HepG2 (cell line): ENCODE results near the gene PTGDS. TPM values are rescaled to one million over a fixed set of nuclear protein-coding genes. Genes with fewer than 3 reads are reported as not detected.

Experiments
- DPF2 ChIP-seq: sonication (generic); formaldehyde crosslinking; IDR thresholded peaks from 2 replicates; pipeline ENCODE4 v1.4.0; 2020; ENCODE audit warnings: mild to moderate bottlenecking, low read depth, missing genetic modification reagents, borderline replicate concordance
- MIXL1 ChIP-seq: IDR thresholded peaks from 2 replicates; pipeline ENCODE4 v1.6.1; 2016
- POLR2G ChIP-seq: fragments of 200-400 bp; formaldehyde crosslinking; IDR thresholded peaks from 2 replicates; pipeline ENCODE4 v1.6.1; 2018; ENCODE audit warnings: mild to moderate bottlenecking, low read depth, low read length, moderate library complexity
- RAD21 ChIP-seq: fragments of 450-650 bp; formaldehyde crosslinking; IDR thresholded peaks from 2 replicates; pipeline ENCODE4 v1.5.0; 2020; ENCODE audit warnings: mild to moderate bottlenecking
- RCOR2 ChIP-seq: IDR thresholded peaks from 2 replicates; pipeline ENCODE4 v1.6.1; 2016; ENCODE audit warnings: missing biosample characterization, missing genetic modification reagents
- RXRB ChIP-seq: IDR thresholded peaks from 2 replicates; pipeline ENCODE4 v1.6.1; 2016; ENCODE audit warnings: borderline replicate concordance, missing genetic modification reagents, missing compliant biosample characterization
- SRF ChIP-seq: IDR thresholded peaks from 2 replicates; pipeline ENCODE4 v1.6.1; 2011; ENCODE audit warnings: mild to moderate bottlenecking, low read depth, low read length, moderate library complexity
- TEAD3 ChIP-seq: optimal IDR thresholded peaks from 2 replicates; pipeline ENCODE3; 2016; ENCODE audit warnings: borderline replicate concordance
- YY1 ChIP-seq: IDR thresholded peaks from 2 replicates; pipeline ENCODE4 v1.6.1; 2011; ENCODE audit warnings: low read length, low read depth, moderate library complexity, mild to moderate bottlenecking; ENCODE audit not compliant: insufficient read depth, insufficient replicate concordance
- ZC3H4 ChIP-seq: sonication (generic); formaldehyde crosslinking; IDR thresholded peaks from 2 replicates; pipeline ENCODE4 v1.4.0; 2020; ENCODE audit warnings: missing genetic modification reagents, borderline replicate concordance
- ZNF12 ChIP-seq: sonication (generic); formaldehyde crosslinking; IDR thresholded peaks from 2 replicates; pipeline ENCODE4 v1.5.0; 2020; ENCODE audit warnings: missing genetic modification reagents
- ZNF24 ChIP-seq: fragments of 450-650 bp; IDR thresholded peaks from 2 replicates; pipeline ENCODE4 v1.6.1; 2017; ENCODE audit warnings: antibody characterized with exemption, mild to moderate bottlenecking
- ZNF3 ChIP-seq: IDR thresholded peaks from 2 replicates; pipeline ENCODE4 v1.7.0; 2017; ENCODE audit warnings: inconsistent platforms
- ZNF709 ChIP-seq: sonication (generic); formaldehyde crosslinking; IDR thresholded peaks from 2 replicates; pipeline ENCODE4 v1.5.0; 2020; ENCODE audit warnings: mild to moderate bottlenecking, missing genetic modification reagents
- polyA plus RNA-seq, 8 experiments: library from polyadenylated mRNA; depleted of rRNA in 3 of 8; stranded (reverse) in 7 of 8; unstranded in 1 of 8; fragments of >200 nt; fragmentation: Illumina TruSeq in 4 of 8; extraction: Trizol in 4 of 8; gene quantifications; 2 replicates each; pipeline versions ENCODE4 v1.2.1 to v1.2.3, GENCODE V29; 2011 to 2016; ENCODE audit warnings: low read depth in 4 of 8, missing spikeins in 1 of 8, mixed read lengths in 1 of 8; ENCODE audit not compliant: insufficient read depth in 1 of 8
- total RNA-seq, 5 experiments: library from RNA; depleted of rRNA; stranded (reverse); fragments of >200 nt; fragmentation: Illumina TruSeq; extraction: Trizol; gene quantifications; 2 replicates each; pipeline ENCODE4 v1.2.3, GENCODE V29; 2016; ENCODE audit warnings: low read depth in 1 of 5
- TF ChIP-seq, protein P1 (sequence below): sonication (generic); formaldehyde crosslinking; IDR thresholded peaks from 2 replicates; pipeline ENCODE4 v1.8.1; 2023; ENCODE audit warnings: missing genetic modification reagents, inconsistent platforms, borderline replicate concordance
- TF ChIP-seq, protein P2 (sequence below): sonication (generic); formaldehyde crosslinking; IDR thresholded peaks from 2 replicates; pipeline ENCODE4 v1.4.0; 2020; ENCODE audit warnings: missing genetic modification reagents
- TF ChIP-seq, protein P3 (sequence below): sonication (generic); formaldehyde crosslinking; IDR thresholded peaks from 2 replicates; pipeline ENCODE4 v1.4.0; 2020; ENCODE audit warnings: missing genetic modification reagents
- TF ChIP-seq, protein P4 (sequence below): IDR thresholded peaks from 2 replicates; pipeline ENCODE4 v1.6.1; 2016; ENCODE audit warnings: missing compliant biosample characterization, missing genetic modification reagents, borderline replicate concordance
- TF ChIP-seq, protein P5 (sequence below): sonication (generic); formaldehyde crosslinking; IDR thresholded peaks from 2 replicates; pipeline ENCODE4 v1.5.0; 2020; ENCODE audit warnings: missing genetic modification reagents
- TF ChIP-seq, protein P6 (sequence below): sonication (generic); formaldehyde crosslinking; IDR thresholded peaks from 2 replicates; pipeline ENCODE4 v1.4.0; 2020; ENCODE audit warnings: missing genetic modification reagents
- TF ChIP-seq, protein P7 (sequence below): sonication (generic); formaldehyde crosslinking; IDR thresholded peaks from 2 replicates; pipeline ENCODE4 v1.4.0; 2020; ENCODE audit warnings: mild to moderate bottlenecking, missing genetic modification reagents

PTGDS gene
- total and polyA plus RNA-seq, 2 of the 13 experiments (the other 11 are each of a cell fraction or from before 2014, with no cell fraction given): 0.33 to 0.50 TPM

DNA sequence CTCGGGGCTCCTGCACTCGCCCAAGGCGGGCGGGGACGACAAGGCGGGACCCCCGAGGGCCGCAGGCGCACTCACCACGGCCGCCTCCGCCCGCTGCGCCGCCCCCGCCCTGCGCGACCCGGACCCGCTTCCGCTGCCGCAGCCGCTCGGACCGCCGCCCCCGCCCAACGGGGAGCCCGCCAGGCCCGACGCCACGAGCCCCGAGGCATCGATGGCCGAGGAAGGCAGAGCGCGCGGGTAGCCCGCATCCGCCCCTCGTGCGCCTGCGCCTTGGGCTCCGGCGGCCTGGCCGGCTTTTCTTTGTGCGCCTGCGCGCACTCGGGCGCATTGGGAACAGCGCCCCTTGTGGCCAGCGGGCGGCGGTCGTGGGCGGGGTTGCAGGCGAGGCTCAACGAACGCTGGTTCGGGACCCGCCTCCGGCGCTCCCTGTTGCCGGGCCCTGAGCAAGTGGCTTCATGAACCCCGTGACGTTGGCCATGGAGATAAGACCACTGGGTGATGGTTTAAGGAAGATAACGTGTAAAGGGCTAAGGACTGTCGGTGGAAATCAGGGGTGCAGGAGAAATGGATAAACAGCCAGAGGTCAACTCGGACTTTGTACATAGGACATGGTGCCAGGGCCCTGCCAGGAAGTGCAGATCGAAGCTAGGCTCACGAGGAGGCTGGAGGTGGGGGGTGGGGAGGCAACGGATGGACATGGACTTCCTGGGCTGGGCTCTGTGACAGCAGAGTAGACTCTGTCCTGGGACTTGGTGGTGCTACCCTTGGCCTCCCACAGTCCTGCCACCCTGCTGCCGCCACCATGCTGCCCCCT is 32.6 kb upstream of the PTGDS start, which contains the start of the genes C8G and FBXW5 (continued):
- TF ChIP-seq, protein P1, sequence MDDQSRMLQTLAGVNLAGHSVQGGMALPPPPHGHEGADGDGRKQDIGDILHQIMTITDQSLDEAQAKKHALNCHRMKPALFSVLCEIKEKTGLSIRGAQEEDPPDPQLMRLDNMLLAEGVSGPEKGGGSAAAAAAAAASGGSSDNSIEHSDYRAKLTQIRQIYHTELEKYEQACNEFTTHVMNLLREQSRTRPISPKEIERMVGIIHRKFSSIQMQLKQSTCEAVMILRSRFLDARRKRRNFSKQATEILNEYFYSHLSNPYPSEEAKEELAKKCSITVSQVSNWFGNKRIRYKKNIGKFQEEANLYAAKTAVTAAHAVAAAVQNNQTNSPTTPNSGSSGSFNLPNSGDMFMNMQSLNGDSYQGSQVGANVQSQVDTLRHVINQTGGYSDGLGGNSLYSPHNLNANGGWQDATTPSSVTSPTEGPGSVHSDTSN: no peak
- TF ChIP-seq, protein P2, sequence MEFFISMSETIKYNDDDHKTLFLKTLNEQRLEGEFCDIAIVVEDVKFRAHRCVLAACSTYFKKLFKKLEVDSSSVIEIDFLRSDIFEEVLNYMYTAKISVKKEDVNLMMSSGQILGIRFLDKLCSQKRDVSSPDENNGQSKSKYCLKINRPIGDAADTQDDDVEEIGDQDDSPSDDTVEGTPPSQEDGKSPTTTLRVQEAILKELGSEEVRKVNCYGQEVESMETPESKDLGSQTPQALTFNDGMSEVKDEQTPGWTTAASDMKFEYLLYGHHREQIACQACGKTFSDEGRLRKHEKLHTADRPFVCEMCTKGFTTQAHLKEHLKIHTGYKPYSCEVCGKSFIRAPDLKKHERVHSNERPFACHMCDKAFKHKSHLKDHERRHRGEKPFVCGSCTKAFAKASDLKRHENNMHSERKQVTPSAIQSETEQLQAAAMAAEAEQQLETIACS (CRISPR knock-in tag): no peak
- TF ChIP-seq, protein P3, sequence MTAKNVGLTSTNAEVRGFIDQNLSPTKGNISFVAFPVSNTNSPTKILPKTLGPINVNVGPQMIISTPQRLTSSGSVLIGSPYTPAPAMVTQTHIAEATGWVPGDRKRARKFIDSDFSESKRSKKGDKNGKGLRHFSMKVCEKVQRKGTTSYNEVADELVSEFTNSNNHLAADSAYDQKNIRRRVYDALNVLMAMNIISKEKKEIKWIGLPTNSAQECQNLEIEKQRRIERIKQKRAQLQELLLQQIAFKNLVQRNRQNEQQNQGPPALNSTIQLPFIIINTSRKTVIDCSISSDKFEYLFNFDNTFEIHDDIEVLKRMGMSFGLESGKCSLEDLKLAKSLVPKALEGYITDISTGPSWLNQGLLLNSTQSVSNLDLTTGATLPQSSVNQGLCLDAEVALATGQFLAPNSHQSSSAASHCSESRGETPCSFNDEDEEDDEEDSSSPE: peak; percentile 54; the same call in 1 of the 2 replicates
- no peak for TF ChIP-seq TEAD3 (CRISPR knock-in tag)
- TF ChIP-seq, protein P4, sequence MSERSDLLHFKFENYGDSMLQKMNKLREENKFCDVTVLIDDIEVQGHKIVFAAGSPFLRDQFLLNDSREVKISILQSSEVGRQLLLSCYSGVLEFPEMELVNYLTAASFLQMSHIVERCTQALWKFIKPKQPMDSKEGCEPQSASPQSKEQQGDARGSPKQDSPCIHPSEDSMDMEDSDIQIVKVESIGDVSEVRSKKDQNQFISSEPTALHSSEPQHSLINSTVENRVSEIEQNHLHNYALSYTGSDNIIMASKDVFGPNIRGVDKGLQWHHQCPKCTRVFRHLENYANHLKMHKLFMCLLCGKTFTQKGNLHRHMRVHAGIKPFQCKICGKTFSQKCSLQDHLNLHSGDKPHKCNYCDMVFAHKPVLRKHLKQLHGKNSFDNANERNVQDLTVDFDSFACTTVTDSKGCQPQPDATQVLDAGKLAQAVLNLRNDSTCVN (CRISPR knock-in tag): no peak
- TF ChIP-seq ZNF24: no peak
- 0 out of 2 replicates have a peak, but pooled peaks have one; percentile 29 for TF ChIP-seq RXRB
- 0 out of 2 replicates have a peak, but pooled peaks have one; percentile 23 for TF ChIP-seq MIXL1 (CRISPR knock-in tag)
- TF ChIP-seq YY1: peak; percentile 87
- TF ChIP-seq, protein P5, sequence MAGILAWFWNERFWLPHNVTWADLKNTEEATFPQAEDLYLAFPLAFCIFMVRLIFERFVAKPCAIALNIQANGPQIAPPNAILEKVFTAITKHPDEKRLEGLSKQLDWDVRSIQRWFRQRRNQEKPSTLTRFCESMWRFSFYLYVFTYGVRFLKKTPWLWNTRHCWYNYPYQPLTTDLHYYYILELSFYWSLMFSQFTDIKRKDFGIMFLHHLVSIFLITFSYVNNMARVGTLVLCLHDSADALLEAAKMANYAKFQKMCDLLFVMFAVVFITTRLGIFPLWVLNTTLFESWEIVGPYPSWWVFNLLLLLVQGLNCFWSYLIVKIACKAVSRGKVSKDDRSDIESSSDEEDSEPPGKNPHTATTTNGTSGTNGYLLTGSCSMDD (CRISPR knock-in tag): no peak
- TF ChIP-seq ZNF709 (CRISPR knock-in tag): no peak
- TF ChIP-seq, protein P6, sequence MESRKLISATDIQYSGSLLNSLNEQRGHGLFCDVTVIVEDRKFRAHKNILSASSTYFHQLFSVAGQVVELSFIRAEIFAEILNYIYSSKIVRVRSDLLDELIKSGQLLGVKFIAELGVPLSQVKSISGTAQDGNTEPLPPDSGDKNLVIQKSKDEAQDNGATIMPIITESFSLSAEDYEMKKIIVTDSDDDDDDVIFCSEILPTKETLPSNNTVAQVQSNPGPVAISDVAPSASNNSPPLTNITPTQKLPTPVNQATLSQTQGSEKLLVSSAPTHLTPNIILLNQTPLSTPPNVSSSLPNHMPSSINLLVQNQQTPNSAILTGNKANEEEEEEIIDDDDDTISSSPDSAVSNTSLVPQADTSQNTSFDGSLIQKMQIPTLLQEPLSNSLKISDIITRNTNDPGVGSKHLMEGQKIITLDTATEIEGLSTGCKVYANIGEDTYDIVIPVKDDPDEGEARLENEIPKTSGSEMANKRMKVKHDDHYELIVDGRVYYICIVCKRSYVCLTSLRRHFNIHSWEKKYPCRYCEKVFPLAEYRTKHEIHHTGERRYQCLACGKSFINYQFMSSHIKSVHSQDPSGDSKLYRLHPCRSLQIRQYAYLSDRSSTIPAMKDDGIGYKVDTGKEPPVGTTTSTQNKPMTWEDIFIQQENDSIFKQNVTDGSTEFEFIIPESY (CRISPR knock-in tag): no peak
- TF ChIP-seq SRF: peak; percentile 94
- peak; percentile 53; the same call in 1 of the 2 replicates for TF ChIP-seq DPF2 (CRISPR knock-in tag)
- TF ChIP-seq ZNF3 (CRISPR knock-in tag): no peak
- peak; percentile 12; the same call in 1 of the 2 replicates for TF ChIP-seq POLR2G
- TF ChIP-seq ZNF12 (CRISPR knock-in tag): no peak
- peak; percentile 57; the same call in 1 of the 2 replicates for TF ChIP-seq RCOR2
- no peak for TF ChIP-seq ZC3H4 (CRISPR knock-in tag)
- TF ChIP-seq RAD21 (CRISPR knock-in tag): peak; percentile 52; the same call in 1 of the 2 replicates
- TF ChIP-seq, protein P7, sequence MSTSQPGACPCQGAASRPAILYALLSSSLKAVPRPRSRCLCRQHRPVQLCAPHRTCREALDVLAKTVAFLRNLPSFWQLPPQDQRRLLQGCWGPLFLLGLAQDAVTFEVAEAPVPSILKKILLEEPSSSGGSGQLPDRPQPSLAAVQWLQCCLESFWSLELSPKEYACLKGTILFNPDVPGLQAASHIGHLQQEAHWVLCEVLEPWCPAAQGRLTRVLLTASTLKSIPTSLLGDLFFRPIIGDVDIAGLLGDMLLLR (CRISPR knock-in tag): peak; percentile 47
